Colonic mucosa (tissue), 4 donors: Measurements from ENCODE around the gene CORO1C. TPM values are rescaled to one million over a fixed set of nuclear protein-coding genes. Genes with fewer than 3 reads are reported as not detected.

ENCODE experiments used
- DNase-seq: peaks from one replicate; pipeline ENCODE4 v3.0.0-alpha.2; 2020
- H3K27ac ChIP-seq: fragments of 200-600 bp; one replicate; pipeline ENCODE4 v1.8.0; 2021
- H3K27me3 ChIP-seq: fragments of 200-600 bp; one replicate; pipeline ENCODE4 v1.8.0; 2021
- H3K36me3 ChIP-seq: fragments of 200-600 bp; one replicate; pipeline ENCODE4 v1.8.0; 2021
- H3K4me1 ChIP-seq: fragments of 200-600 bp; one replicate; pipeline ENCODE4 v1.8.0; 2021; ENCODE audit warnings: mild to moderate bottlenecking
- H3K4me3 ChIP-seq: fragments of 200-600 bp; one replicate; pipeline ENCODE4 v1.8.0; 2021
- H3K9ac ChIP-seq, 2 donors: one replicate each; pipeline ENCODE4 v1.7.0; 2013; ENCODE audit warnings: control low read depth in 2 of 2, low read depth in 2 of 2, low read length in 2 of 2
- H3K9me3 ChIP-seq: fragments of 200-600 bp; one replicate; pipeline ENCODE4 v1.8.0; 2021
- CTCF ChIP-seq: fragments of 200-600 bp; IDR thresholded peaks from one replicate; pipeline ENCODE4 v1.8.0; 2022; ENCODE audit warnings: antibody characterized with exemption, mild to moderate bottlenecking
- intact Hi-C: fragments of 100-400 bp; cut with DNase I; formaldehyde crosslinking; loops from one replicate; pipeline ENCODE4 v1.14.1; 2022
- total RNA-seq, 2 donors: library from RNA; stranded (reverse); fragmentation: NEBNext Ultra II Directional in 1 of 2; extraction: Animal tissue kit (Norgen Biotek cat#: 25700) in 1 of 2; gene quantifications; one replicate each; pipeline ENCODE4 v1.2.1, GENCODE V29; 2021
- donor health status: healthy.
- donor health status: DM: no; HTN: no; CAD: no.
- donor health status: DM: no; HTN: no; CAD: no.

The CORO1C gene
- total RNA-seq, 2 donors from 2014 or later: 112 to 166 TPM

GRCh38 chr12:108712925-108713203, 18.5 kb downstream of the CORO1C start:
- Histone ChIP-seq H3K27ac (no peak overlapping the region), H3K4me1 (peaks cover 13% of the 10 kb centered on the region), H3K4me3 (no peak overlapping the region), H3K9ac (no peak overlapping the region), H3K9me3 (no peaks in the 10 kb centered on the region), H3K27me3 (no peaks in the 10 kb centered on the region), H3K36me3 (no peaks in the 10 kb centered on the region)
- TF ChIP-seq CTCF: no peak
- no peak for DNase-seq
- intact Hi-C loops: no loop called here

- no peak overlapping the region for H3K4me3 ChIP-seq
- no peaks in the 10 kb centered on the region for H3K36me3 ChIP-seq
- DNase-seq: no peak
- H3K9ac ChIP-seq: no peak overlapping the region
- no peaks in the 10 kb centered on the region for H3K9me3 ChIP-seq
- H3K27me3 ChIP-seq: no peaks in the 10 kb centered on the region
- H3K4me1 ChIP-seq: peaks cover 13% of the 10 kb centered on the region
- intact Hi-C loops: no loop called here
- TF ChIP-seq CTCF: no peak
- no peak overlapping the region for H3K27ac ChIP-seq
These were observed 19.0 kb downstream of the CORO1C start for GRCh38 chr12:108712165-108712924.

- DNase-seq: no peak
- H3K4me1 ChIP-seq: peaks cover 13% of the 10 kb centered on the region
- intact Hi-C loops: no loop called here
These were observed 19.7 kb downstream of the CORO1C start for GRCh38 chr12:108711489-108712164.

GRCh38 chr12:108709697-108710096, 21.6 kb downstream of the CORO1C start:
- H3K4me3 ChIP-seq: no peak overlapping the region
- no peak for TF ChIP-seq CTCF
- H3K9ac ChIP-seq: no peak overlapping the region
- DNase-seq: no peak
- H3K27ac ChIP-seq: no peak overlapping the region
- H3K4me1 ChIP-seq: peaks cover 13% of the 10 kb centered on the region
- H3K9me3 ChIP-seq: no peaks in the 10 kb centered on the region
- intact Hi-C loops: no loop called here
- no peaks in the 10 kb centered on the region for H3K36me3 ChIP-seq
- H3K27me3 ChIP-seq: no peaks in the 10 kb centered on the region

More at GRCh38 chr12:108711489-108712164, 19.7 kb downstream of the CORO1C start:
- no peak overlapping the region for H3K27ac ChIP-seq
- H3K36me3 ChIP-seq: no peaks in the 10 kb centered on the region
- H3K4me3 ChIP-seq: no peak overlapping the region
- no peak for TF ChIP-seq CTCF
- no peaks in the 10 kb centered on the region for H3K27me3 ChIP-seq
- no peak overlapping the region for H3K9ac ChIP-seq
- H3K9me3 ChIP-seq: no peaks in the 10 kb centered on the region

- H3K4me1 ChIP-seq: no peaks in the 10 kb centered on the region
- DNase-seq: no peak
- H3K4me3 ChIP-seq: no peak overlapping the region
- intact Hi-C loops: no loop called here
- no peaks in the 10 kb centered on the region for H3K36me3 ChIP-seq
- H3K27ac ChIP-seq: no peak overlapping the region
- no peaks in the 10 kb centered on the region for H3K9me3 ChIP-seq
- no peak for TF ChIP-seq CTCF
- H3K27me3 ChIP-seq: no peaks in the 10 kb centered on the region
- no peak overlapping the region for H3K9ac ChIP-seq
These were observed 26.8 kb downstream of the CORO1C start for GRCh38 chr12:108704527-108704926.
